CD14-positive monocyte (primary cell): ENCODE results near the gene UFSP2. TPM values are rescaled to one million over a fixed set of nuclear protein-coding genes. Genes with fewer than 3 reads are reported as not detected.

Source experiments
- DNase-seq, 3 donors: peaks; one replicate each; pipeline ENCODE4 v3.0.0-alpha.2; 2011 to 2022
- H2AFZ ChIP-seq: 2 replicates; pipeline ENCODE4 v1.6.0; 2012; ENCODE audit warnings: mild to moderate bottlenecking, low read depth, low read length, inconsistent platforms; ENCODE audit not compliant: insufficient read depth, poor library complexity, severe bottlenecking
- H3K27ac ChIP-seq, 2 donors: 1 replicate in 1 of 2; 2 replicates in 1 of 2; pipeline ENCODE4 v1.5.1; 2012 to 2013; ENCODE audit warnings: low read length in 2 of 2, control low read depth in 1 of 2, inconsistent platforms in 1 of 2, low read depth in 1 of 2, mild to moderate bottlenecking in 1 of 2
- H3K27me3 ChIP-seq, 2 donors: one replicate each; pipeline versions ENCODE4 v1.6.0 to v1.6.1; 2011 to 2013; ENCODE audit warnings: low read length in 2 of 2; ENCODE audit not compliant: control insufficient read depth in 2 of 2, insufficient read depth in 2 of 2
- H3K36me3 ChIP-seq, 2 donors: replicated peaks in 1 of 2; 1 replicate in 1 of 2; 2 replicates in 1 of 2; pipeline versions ENCODE4 v1.5.1 to v1.6.1; 2012 to 2013; ENCODE audit warnings: low read length in 2 of 2, control low read depth in 1 of 2, inconsistent platforms in 1 of 2, mild to moderate bottlenecking in 1 of 2; ENCODE audit not compliant: insufficient read depth in 2 of 2, control insufficient read depth in 1 of 2
- H3K4me1 ChIP-seq, 2 donors: 1 replicate in 1 of 2; 2 replicates in 1 of 2; pipeline versions ENCODE4 v1.5.1 to v1.6.1; 2012 to 2013; ENCODE audit warnings: low read length in 2 of 2, control low read depth in 1 of 2, inconsistent platforms in 1 of 2, mild to moderate bottlenecking in 1 of 2, moderate library complexity in 1 of 2; ENCODE audit not compliant: insufficient read depth in 2 of 2, control insufficient read depth in 1 of 2
- H3K4me2 ChIP-seq: replicated peaks from 2 replicates; pipeline ENCODE3; 2012; ENCODE audit warnings: low read length, moderate library complexity, mild to moderate bottlenecking; ENCODE audit not compliant: poor library complexity, severe bottlenecking; ENCODE audit errors: extremely low read depth
- H3K4me3 ChIP-seq, 3 experiments: fragments of 200-600 bp in 1 of 3; sonication (generic) in 1 of 3; replicated peaks in 1 of 3; 1 replicate in 2 of 3; 2 replicates in 1 of 3; pipeline ENCODE4 v1.5.1; 2011 to 2013; ENCODE audit warnings: low read length in 3 of 3, mild to moderate bottlenecking in 3 of 3, control low read depth in 2 of 3, low read depth in 2 of 3, inconsistent platforms in 1 of 3, moderate library complexity in 1 of 3
- H3K79me2 ChIP-seq: 2 replicates; pipeline ENCODE4 v1.6.0; 2012; ENCODE audit warnings: mild to moderate bottlenecking, control low read depth, inconsistent platforms, low read length, moderate library complexity; ENCODE audit not compliant: insufficient read depth
- H3K9ac ChIP-seq: 2 replicates; pipeline ENCODE4 v1.6.0; 2017; ENCODE audit warnings: low read length, mild to moderate bottlenecking; ENCODE audit not compliant: insufficient read depth, poor library complexity, severe bottlenecking
- H3K9me3 ChIP-seq, 2 donors: replicated peaks in 1 of 2; 1 replicate in 1 of 2; 2 replicates in 1 of 2; pipeline versions ENCODE4 v1.5.1 to v1.6.1; 2012 to 2013; ENCODE audit warnings: low read length in 2 of 2, control low read depth in 1 of 2; ENCODE audit not compliant: control insufficient read depth in 1 of 2, insufficient read depth in 1 of 2
- H4K20me1 ChIP-seq: 2 replicates; pipeline ENCODE4 v1.6.0; 2012; ENCODE audit warnings: mild to moderate bottlenecking, low read length, control low read depth, moderate library complexity; ENCODE audit not compliant: insufficient read depth
- H3K27ac Mint-ChIP-seq, 7 donors: one replicate each; pipeline ENCODE4 v1.8.0; 2020; ENCODE audit warnings: mild to moderate bottlenecking in 7 of 7, mixed read lengths in 7 of 7, moderate library complexity in 6 of 7, inconsistent platforms in 2 of 7
- H3K27me3 Mint-ChIP-seq, 3 donors: one replicate each; pipeline ENCODE4 v1.8.0; 2021 to 2022; ENCODE audit warnings: low read depth in 3 of 3, mild to moderate bottlenecking in 3 of 3, mixed read lengths in 3 of 3, moderate library complexity in 3 of 3, inconsistent platforms in 1 of 3
- H3K36me3 Mint-ChIP-seq, 2 donors: one replicate each; pipeline ENCODE4 v1.8.0; 2020; ENCODE audit warnings: mixed read lengths in 2 of 2, inconsistent platforms in 1 of 2, mild to moderate bottlenecking in 1 of 2
- H3K4me1 Mint-ChIP-seq: one replicate; pipeline ENCODE4 v1.8.0; 2020; ENCODE audit warnings: mild to moderate bottlenecking, mixed read lengths
- H3K4me3 Mint-ChIP-seq, 2 donors: one replicate each; pipeline ENCODE4 v1.8.0; 2020; ENCODE audit warnings: mild to moderate bottlenecking in 2 of 2, mixed read lengths in 2 of 2, moderate library complexity in 1 of 2
- H3K9me3 Mint-ChIP-seq, 7 donors: one replicate each; pipeline ENCODE4 v1.8.0; 2020 to 2022; ENCODE audit warnings: mixed read lengths in 7 of 7, mild to moderate bottlenecking in 6 of 7, moderate library complexity in 6 of 7, inconsistent platforms in 2 of 7
- CTCF ChIP-seq: fragments of 200-600 bp; IDR thresholded peaks from one replicate; pipeline ENCODE4 v1.8.0; 2022; ENCODE audit warnings: antibody characterized with exemption, mild to moderate bottlenecking
- WGBS: methylation state at CpG from one replicate; pipeline ENCODE4 v1.1.5; 2013; ENCODE audit warnings: missing lambda C conversion rate; ENCODE audit not compliant: insufficient coverage; 5-methylcytosine and 5-hydroxymethylcytosine counted together
- intact Hi-C, 2 donors: fragments of 100-400 bp; cut with micrococcal nuclease; formaldehyde crosslinking; loops; one replicate each; pipeline versions ENCODE4 v1.15.0 to v1.15.1; 2023
- polyA plus RNA-seq, 3 donors: library from polyadenylated mRNA; depleted of rRNA in 1 of 3; unstranded in 2 of 3; stranded (reverse) in 1 of 3; fragments of 300-500 nt in 2 of 3; fragments of >200 nt in 1 of 3; fragmentation: Illumina TruSeq in 2 of 3; gene quantifications; 1 replicate in 2 of 3; 2 replicates in 1 of 3; pipeline ENCODE4 v1.2.3, GENCODE V29; 2012 to 2021

UFSP2 gene
- polyA plus RNA-seq, 3 donors, result 6.8 to 23.5 (median 13.8) TPM

- Mint-ChIP-seq H3K27me3 (peaks cover 1 to 13% (median 11%) of the 10 kb centered on the region in 3 donors), H3K4me3 (no peak overlapping the region), H3K36me3 (no peaks in the 10 kb centered on the region), H3K27ac (no peak overlapping the region), H3K9me3 (peaks cover 0 to 8% (median 4%) of the 10 kb centered on the region in 7 donors), H3K4me1 (no peaks in the 10 kb centered on the region)
- no peaks in the 10 kb centered on the region for H3K36me3 ChIP-seq
- H3K4me1 ChIP-seq, result no peaks in the 10 kb centered on the region
- H3K4me3 ChIP-seq, result no peak overlapping the region
- H3K27me3 ChIP-seq, result peaks cover 3 to 14% of the 10 kb centered on the region in 2 donors
- DNase-seq, result no peak
- TF ChIP-seq CTCF, result no peak
- no peak overlapping the region for H2AFZ ChIP-seq
- no peaks in the 10 kb centered on the region for H3K79me2 ChIP-seq
- 92% methylated on average over 4 of the region's 6 CpGs for WGBS
- no peak overlapping the region for H3K4me2 ChIP-seq
- H3K9me3 ChIP-seq, result no peaks in the 10 kb centered on the region
- H3K9ac ChIP-seq, result no peak overlapping the region
- intact Hi-C loops, result no loop called here
- no peaks in the 10 kb centered on the region for H4K20me1 ChIP-seq
- H3K27ac ChIP-seq, result no peak overlapping the region
Measured at GRCh38 chr4:185378264-185378663, 47.5 kb downstream of the UFSP2 start.

- H3K27ac ChIP-seq, result no peak overlapping the region
- no peak overlapping the region for H2AFZ ChIP-seq
- peaks cover 3 to 12% of the 10 kb centered on the region in 2 donors for H3K27me3 ChIP-seq
- Mint-ChIP-seq H3K9me3 (peaks cover 0 to 3% (median 0%) of the 10 kb centered on the region in 7 donors), H3K27me3 (peaks cover 5 to 14% (median 9%) of the 10 kb centered on the region in 3 donors), H3K4me3 (no peak overlapping the region), H3K4me1 (no peaks in the 10 kb centered on the region), H3K27ac (no peak overlapping the region), H3K36me3 (no peaks in the 10 kb centered on the region)
- no peak overlapping the region for H3K4me2 ChIP-seq
- WGBS, result no CpG with 5 or more reads among the region's 6 CpGs
- no peak overlapping the region for H3K4me3 ChIP-seq
- DNase-seq, result no peak
- no peak for TF ChIP-seq CTCF
- H3K9ac ChIP-seq, result no peak overlapping the region
- no peaks in the 10 kb centered on the region for H3K36me3 ChIP-seq
- no peaks in the 10 kb centered on the region for H3K9me3 ChIP-seq
- no peaks in the 10 kb centered on the region for H4K20me1 ChIP-seq
- intact Hi-C loops, result no loop called here
- no peaks in the 10 kb centered on the region for H3K79me2 ChIP-seq
- no peaks in the 10 kb centered on the region for H3K4me1 ChIP-seq
Measured at GRCh38 chr4:185374573-185374972, 51.2 kb downstream of the UFSP2 start.
